CD4-positive, alpha-beta T cell (primary cell): ENCODE measurements around the gene NDC1. TPM values are rescaled to one million over a fixed set of nuclear protein-coding genes. Genes with fewer than 3 reads are reported as not detected.

ENCODE experiments used
- ATAC-seq: fragments of 200-7000 bp; cut with Tn5 transposase; one replicate; pipeline ENCODE4 v1.10.0; 2022; ENCODE audit warnings: mild to moderate bottlenecking; ENCODE audit not compliant: poor library complexity
- CTCF ChIA-PET: fragments of 350-600 bp; sonication (Branson Sonifier 250); formaldehyde crosslinking; loops from one replicate; lab custom pipeline; 2021; ENCODE audit warnings: antibody characterized with exemption, inconsistent platforms; lab: Charles Lee
- POLR2A ChIA-PET: fragments of 350-600 bp; sonication (Branson Sonifier 250); formaldehyde crosslinking; loops from one replicate; lab custom pipeline; 2021; ENCODE audit warnings: antibody characterized with exemption, inconsistent platforms; lab: Charles Lee
- DNase-seq, 14 experiments: peaks; one replicate each; pipeline ENCODE4 v3.0.0-alpha.2; 2013 to 2020; ENCODE audit warnings: mixed read lengths in 2 of 14
- H3K27ac ChIP-seq, 2 donors: one replicate each; pipeline versions ENCODE4 v1.5.1 to v1.7.0; 2013; ENCODE audit warnings: low read length in 2 of 2, low read depth in 1 of 2, mild to moderate bottlenecking in 1 of 2
- H3K27me3 ChIP-seq, 2 experiments: 1 replicate in 1 of 2; 2 replicates in 1 of 2; pipeline versions ENCODE4 v1.6.1 to v1.7.0; 2013; ENCODE audit warnings: low read length in 2 of 2, control low read depth in 1 of 2, mild to moderate bottlenecking in 1 of 2, moderate library complexity in 1 of 2; ENCODE audit not compliant: insufficient read depth in 2 of 2, control insufficient read depth in 1 of 2
- H3K36me3 ChIP-seq: one replicate; pipeline ENCODE4 v1.6.1; 2013; ENCODE audit warnings: low read length, control low read depth; ENCODE audit not compliant: insufficient read depth
- H3K4me1 ChIP-seq: one replicate; pipeline ENCODE4 v1.6.1; 2013; ENCODE audit warnings: low read length, control low read depth; ENCODE audit not compliant: insufficient read depth
- H3K4me3 ChIP-seq: one replicate; pipeline ENCODE4 v1.5.1; 2013; ENCODE audit warnings: mild to moderate bottlenecking, low read length, moderate library complexity
- H3K9me3 ChIP-seq, 2 experiments: 1 replicate in 1 of 2; 2 replicates in 1 of 2; pipeline versions ENCODE4 v1.6.1 to v1.7.0; 2013; ENCODE audit warnings: low read length in 2 of 2, mild to moderate bottlenecking in 2 of 2, control low read depth in 1 of 2, moderate library complexity in 1 of 2; ENCODE audit not compliant: control insufficient read depth in 1 of 2, insufficient read depth in 1 of 2
- H3K27ac Mint-ChIP-seq: one replicate; pipeline ENCODE4 v1.8.0; 2020; ENCODE audit warnings: mixed read lengths
- H3K27me3 Mint-ChIP-seq: one replicate; pipeline ENCODE4 v1.8.0; 2021; ENCODE audit warnings: mixed read lengths
- H3K36me3 Mint-ChIP-seq: one replicate; pipeline ENCODE4 v1.8.0; 2021; ENCODE audit warnings: low read depth, mixed read lengths
- H3K4me1 Mint-ChIP-seq: one replicate; pipeline ENCODE4 v1.8.0; 2021; ENCODE audit warnings: low read depth, mixed read lengths
- H3K4me3 Mint-ChIP-seq: one replicate; pipeline ENCODE4 v1.8.0; 2020; ENCODE audit warnings: mild to moderate bottlenecking, mixed read lengths
- H3K9me3 Mint-ChIP-seq: one replicate; pipeline ENCODE4 v1.8.0; 2020; ENCODE audit warnings: mixed read lengths
- CTCF ChIP-seq: fragments of 200-600 bp; IDR thresholded peaks from one replicate; pipeline ENCODE4 v1.8.0; 2022; ENCODE audit warnings: antibody characterized with exemption, mild to moderate bottlenecking
- intact Hi-C, 2 experiments: fragments of 100-400 bp; cut with DNase I in 1 of 2; cut with micrococcal nuclease in 1 of 2; formaldehyde crosslinking; loops; one replicate each; pipeline versions ENCODE4 v1.15.1 to v1.9.0; 2023 to 2025; cut with DNase I, micrococcal nuclease
- total RNA-seq, 174 experiments: library from RNA in 2 of 174; stranded (reverse) in 2 of 174; gene quantifications; one replicate each; pipeline ENCODE4 v1.2.3 and lab custom pipeline; 2021 to 2026

Gene NDC1
- total RNA-seq, 2 experiments from 2014 or later, result 5.4 to 8.1 TPM

- no peaks in the 10 kb centered on the region for H3K36me3 ChIP-seq
- H3K27ac ChIP-seq, result no peak overlapping the region
- Mint-ChIP-seq H3K27ac (no peak overlapping the region), H3K4me1 (no peaks in the 10 kb centered on the region), H3K4me3 (no peak overlapping the region), H3K36me3 (no peaks in the 10 kb centered on the region), H3K9me3 (no peaks in the 10 kb centered on the region), H3K27me3 (peaks cover 13% of the 10 kb centered on the region)
- POLR2A ChIA-PET, result interaction anchor here (0.6 kb wide), 1 partner anchor 1433 kb away, joined by 3 read pairs; no protein-coding TSS in a partner anchor
- H3K9me3 ChIP-seq, result no peaks in the 10 kb centered on the region
- no peak for TF ChIP-seq CTCF
- H3K27me3 ChIP-seq, result peaks cover 0 to 6% of the 10 kb centered on the region in 2 experiments
- DNase-seq (no peak), ATAC-seq (no peak)
- H3K4me1 ChIP-seq, result no peaks in the 10 kb centered on the region
- intact Hi-C loops, result no loop called here
- CTCF ChIA-PET, result no interaction called here
- H3K4me3 ChIP-seq, result no peak overlapping the region
These were observed 108.5 kb downstream of the NDC1 start for GRCh38 chr1:53729456-53730223.

- Histone ChIP-seq H3K27ac (no peak overlapping the region), H3K9me3 (no peaks in the 10 kb centered on the region), H3K4me1 (no peaks in the 10 kb centered on the region), H3K4me3 (no peak overlapping the region), H3K27me3 (no peaks in the 10 kb centered on the region), H3K36me3 (no peaks in the 10 kb centered on the region)
- DNase-seq, result no peak
- Mint-ChIP-seq H3K9me3 (no peaks in the 10 kb centered on the region), H3K4me3 (no peak overlapping the region), H3K36me3 (no peaks in the 10 kb centered on the region), H3K27ac (no peak overlapping the region), H3K4me1 (no peaks in the 10 kb centered on the region), H3K27me3 (peaks cover 9% of the 10 kb centered on the region)
- CTCF ChIA-PET, result no interaction called here
- intact Hi-C loops, result no loop called here
- POLR2A ChIA-PET, result no interaction called here
- no peak for TF ChIP-seq CTCF
- no peak for ATAC-seq
These were observed 109.2 kb downstream of the NDC1 start for GRCh38 chr1:53728702-53729455.

- Histone ChIP-seq H3K27ac (no peak overlapping the region), H3K27me3 (no peaks in the 10 kb centered on the region), H3K4me1 (no peaks in the 10 kb centered on the region), H3K4me3 (no peak overlapping the region), H3K36me3 (no peaks in the 10 kb centered on the region), H3K9me3 (no peaks in the 10 kb centered on the region)
- ATAC-seq (no peak), DNase-seq (no peak)
- Mint-ChIP-seq H3K4me1 (no peaks in the 10 kb centered on the region), H3K27ac (no peak overlapping the region), H3K4me3 (no peak overlapping the region), H3K27me3 (peaks cover 4% of the 10 kb centered on the region), H3K36me3 (no peaks in the 10 kb centered on the region), H3K9me3 (no peaks in the 10 kb centered on the region)
- POLR2A ChIA-PET, result no interaction called here
- TF ChIP-seq CTCF, result no peak
- intact Hi-C loops, result no loop called here
- CTCF ChIA-PET, result no interaction called here
These were observed 109.9 kb downstream of the NDC1 start for GRCh38 chr1:53728196-53728595.
